ENCODE measurements around the gene MTHFD1L.

GRCh38 chr6:150883521-150883920, 18.0 kb downstream of the MTHFD1L start:
- no peak for TF ChIP-seq SP1 (IDR thresholded peaks at IDR 0.05)
- TF ChIP-seq NFRKB (IDR thresholded peaks at IDR 0.05), result no peak
- TF ChIP-seq PKNOX1 (IDR thresholded peaks at IDR 0.05), result no peak
- no peak for TF ChIP-seq HDGF (IDR thresholded peaks at IDR 0.05; ENCODE audit: borderline replicate concordance)
- no peak for TF ChIP-seq TARDBP (IDR thresholded peaks at IDR 0.05)
- no peak for TF ChIP-seq ELF4 (IDR thresholded peaks at IDR 0.05)
- no peak for TF ChIP-seq ZNF384 (IDR thresholded peaks at IDR 0.05)
